Stomach (tissue), 4 donors: ENCODE data around the gene TUT4.

Experiments
- CTCF ChIP-seq, 7 experiments: fragments of 450-650 bp in 4 of 7; fragments of 200-600 bp in 3 of 7; sonication (generic) in 3 of 7; IDR thresholded peaks; one replicate each; pipeline ENCODE4 v1.5.1; 2016 to 2019; ENCODE audit warnings: antibody characterized with exemption in 7 of 7, control low read depth in 2 of 7, mild to moderate bottlenecking in 1 of 7
- EP300 ChIP-seq: sonication (generic); formaldehyde crosslinking; IDR thresholded peaks from one replicate; pipeline ENCODE4 v1.6.1; 2017; ENCODE audit warnings: antibody characterized with exemption
- POLR2A ChIP-seq, 4 donors: fragments of 450-650 bp; IDR thresholded peaks; one replicate each; pipeline ENCODE4 v1.6.1; 2016; ENCODE audit warnings: antibody characterized with exemption in 4 of 4, control low read depth in 2 of 4, mild to moderate bottlenecking in 1 of 4, moderate library complexity in 1 of 4
- POLR2AphosphoS5 ChIP-seq, 3 donors: sonication (generic); formaldehyde crosslinking; IDR thresholded peaks; one replicate each; pipeline ENCODE4 v1.6.1; 2016; ENCODE audit warnings: antibody characterized with exemption in 3 of 3

GRCh38 chr1:52393174-52393573 lies 159.7 kb downstream of the TUT4 start:
- no peak for TF ChIP-seq CTCF (IDR thresholded peaks at IDR 0.05)
- TF ChIP-seq POLR2A (IDR thresholded peaks at IDR 0.05) = no peak
- TF ChIP-seq EP300 = no peak
- no peak for TF ChIP-seq POLR2AphosphoS5 (IDR thresholded peaks at IDR 0.05)
